Hepatocyte (in vitro differentiated cells): ENCODE measurements around the gene TPRX1. TPM values are rescaled to one million over a fixed set of nuclear protein-coding genes. Genes with fewer than 3 reads are reported as not detected.

Source experiments
- DNase-seq: peaks from one replicate; pipeline ENCODE4 v3.0.0-alpha.2; 2016; ENCODE audit warnings: low spot score
- H2AFZ ChIP-seq: fragments of 200-600 bp; sonication (generic); 2 replicates; pipeline ENCODE4 v1.6.0; 2016; ENCODE audit warnings: antibody characterized with exemption, mild to moderate bottlenecking
- H3K27ac ChIP-seq: fragments of 200-600 bp; sonication (generic); 2 replicates; pipeline ENCODE4 v1.5.1; 2016; ENCODE audit warnings: mild to moderate bottlenecking
- H3K27me3 ChIP-seq: fragments of 200-600 bp; sonication (generic); 2 replicates; pipeline ENCODE4 v1.6.1; 2016
- H3K36me3 ChIP-seq: fragments of 200-600 bp; sonication (generic); replicated peaks from 2 replicates; pipeline ENCODE4 v1.5.1; 2016; ENCODE audit warnings: low read depth; ENCODE audit not compliant: insufficient read depth
- H3K4me1 ChIP-seq: fragments of 200-600 bp; sonication (generic); 2 replicates; pipeline ENCODE4 v1.5.1; 2016; ENCODE audit warnings: mild to moderate bottlenecking, moderate library complexity; ENCODE audit not compliant: insufficient read depth
- H3K4me2 ChIP-seq: fragments of 200-600 bp; sonication (generic); 2 replicates; pipeline ENCODE4 v1.6.0; 2016
- H3K4me3 ChIP-seq: fragments of 200-600 bp; sonication (generic); 2 replicates; pipeline ENCODE4 v1.5.1; 2016; ENCODE audit warnings: mild to moderate bottlenecking
- H3K79me2 ChIP-seq: fragments of 200-600 bp; sonication (generic); 2 replicates; pipeline ENCODE4 v1.6.0; 2017; ENCODE audit warnings: mild to moderate bottlenecking
- H3K9me2 ChIP-seq: fragments of 200-600 bp; sonication (generic); replicated peaks from 2 replicates; pipeline ENCODE4 v1.6.0; 2017; ENCODE audit warnings: mild to moderate bottlenecking; ENCODE audit not compliant: insufficient read depth
- H3K9me3 ChIP-seq: fragments of 200-600 bp; sonication (generic); 2 replicates; pipeline ENCODE4 v1.5.1; 2016; ENCODE audit warnings: low read depth, mild to moderate bottlenecking
- H4K20me1 ChIP-seq: fragments of 200-600 bp; sonication (generic); 2 replicates; pipeline ENCODE4 v1.6.0; 2016; ENCODE audit warnings: mild to moderate bottlenecking; ENCODE audit not compliant: insufficient read depth, poor library complexity, severe bottlenecking
- CTCF ChIP-seq: fragments of 200-600 bp; sonication (generic); IDR thresholded peaks from 2 replicates; pipeline ENCODE4 v1.5.1; 2016; ENCODE audit warnings: antibody characterized with exemption, mild to moderate bottlenecking; ENCODE audit not compliant: poor library complexity
- EZH2 ChIP-seq: fragments of 200-600 bp; sonication (generic); IDR thresholded peaks from 2 replicates; pipeline ENCODE4 v1.6.1; 2016; ENCODE audit warnings: antibody characterized with exemption, mild to moderate bottlenecking, borderline replicate concordance
- EZH2phosphoT487 ChIP-seq: fragments of 200-600 bp; sonication (generic); IDR thresholded peaks from one replicate; pipeline ENCODE4 v1.6.1; 2018; ENCODE audit warnings: antibody characterized with exemption, mild to moderate bottlenecking, low read depth, moderate library complexity; ENCODE audit not compliant: unreplicated experiment, severe bottlenecking
- WGBS: methylation state at CpG from one replicate; pipeline ENCODE4 v1.1.6; 2016; ENCODE audit warnings: low lambda C conversion rate; ENCODE audit errors: missing lambda C conversion rate; 5-methylcytosine and 5-hydroxymethylcytosine counted together
- polyA plus RNA-seq: library from polyadenylated mRNA; unstranded; fragments of >200 nt; fragmentation: Nextera tagmentation; extraction: Ambion mirVana; gene quantifications from 2 replicates; pipeline ENCODE4 v1.2.1, GENCODE V29; 2016
- total RNA-seq: library from RNA; depleted of rRNA; stranded (reverse); fragments of >200 nt; gene quantifications from 2 replicates; pipeline ENCODE4 v1.2.3, GENCODE V29; 2014

Gene TPRX1
- total and polyA plus RNA-seq, 2 experiments from 2014 or later = not detected

- Histone ChIP-seq H3K79me2 (no peaks in the 10 kb centered on the region), H3K4me3 (no peak overlapping the region), H3K9me2 (no peaks in the 10 kb centered on the region), H3K27me3 (no peaks in the 10 kb centered on the region), H3K4me2 (no peak overlapping the region), H3K27ac (no peak overlapping the region), H3K9me3 (no peaks in the 10 kb centered on the region), H3K4me1 (no peaks in the 10 kb centered on the region), H3K36me3 (no peaks in the 10 kb centered on the region), H2AFZ (no peak overlapping the region), H4K20me1 (no peaks in the 10 kb centered on the region)
- WGBS = 79% methylated on average over 5 of the region's 5 CpGs
- no peak for DNase-seq
- TF ChIP-seq EZH2 (no peak), CTCF (no peak), EZH2phosphoT487 (no peak)
Measured at GRCh38 chr19:47842941-47843340, 38.6 kb upstream of the TPRX1 start.

GRCh38 chr19:47839913-47840312 lies 35.6 kb upstream of the TPRX1 start:
- 22% methylated on average over 10 of the region's 10 CpGs for WGBS
- Histone ChIP-seq H3K4me1 (no peaks in the 10 kb centered on the region), H3K9me2 (no peaks in the 10 kb centered on the region), H3K27ac (no peak overlapping the region), H2AFZ (no peak overlapping the region), H3K4me3 (no peak overlapping the region), H3K4me2 (peak overlapping the region; percentile 33), H3K9me3 (no peaks in the 10 kb centered on the region), H4K20me1 (no peaks in the 10 kb centered on the region), H3K79me2 (no peaks in the 10 kb centered on the region), H3K27me3 (no peaks in the 10 kb centered on the region), H3K36me3 (no peaks in the 10 kb centered on the region)
- peak; percentile 25 for DNase-seq
- TF ChIP-seq EZH2phosphoT487 = no peak
- TF ChIP-seq CTCF = no peak
- TF ChIP-seq EZH2 = no peak

GRCh38 chr19:47839411-47839810 lies 35.1 kb upstream of the TPRX1 start:
- Histone ChIP-seq H3K27me3 (no peaks in the 10 kb centered on the region), H3K36me3 (no peaks in the 10 kb centered on the region), H3K9me3 (no peaks in the 10 kb centered on the region), H3K27ac (no peak overlapping the region), H2AFZ (no peak overlapping the region), H3K4me1 (no peaks in the 10 kb centered on the region), H3K79me2 (no peaks in the 10 kb centered on the region), H3K4me2 (no peak overlapping the region), H3K9me2 (no peaks in the 10 kb centered on the region), H3K4me3 (no peak overlapping the region), H4K20me1 (no peaks in the 10 kb centered on the region)
- TF ChIP-seq EZH2phosphoT487 = no peak
- no peak for TF ChIP-seq CTCF
- TF ChIP-seq EZH2 = no peak
- WGBS = 94% methylated on average over 16 of the region's 16 CpGs
- DNase-seq = no peak

- Histone ChIP-seq H3K4me3 (no peak overlapping the region), H3K36me3 (no peaks in the 10 kb centered on the region), H3K4me2 (no peak overlapping the region), H3K27ac (no peak overlapping the region), H2AFZ (no peak overlapping the region), H3K9me2 (no peaks in the 10 kb centered on the region), H3K9me3 (no peaks in the 10 kb centered on the region), H3K27me3 (no peaks in the 10 kb centered on the region), H3K79me2 (no peaks in the 10 kb centered on the region), H3K4me1 (no peaks in the 10 kb centered on the region), H4K20me1 (no peaks in the 10 kb centered on the region)
- WGBS = 93% methylated on average over 8 of the region's 8 CpGs
- DNase-seq = no peak
- TF ChIP-seq EZH2phosphoT487 (no peak), CTCF (no peak), EZH2 (no peak)
Measured at GRCh38 chr19:47836038-47836437, 31.7 kb upstream of the TPRX1 start.
